SK-N-SH treated with all-trans-retinoic acid at 6 μM for 48 hours (cell line): ENCODE measurements around the gene CRAMP1.
A peak's percentile ranks its signal among the peaks of the same experiment; 100 is the strongest.

Source experiments
- ATAC-seq: fragments of 200-7000 bp; cut with Tn5 transposase; 3 replicates; pipeline ENCODE4 v1.9.1; 2020; ENCODE audit warnings: mild to moderate bottlenecking, moderate library complexity
- ARNTL ChIP-seq: fragments of 450-650 bp; formaldehyde crosslinking; IDR thresholded peaks from 2 replicates; pipeline ENCODE4 v1.5.0; 2020; ENCODE audit warnings: low read depth, mild to moderate bottlenecking, moderate library complexity, borderline replicate concordance
- BACH2 ChIP-seq: fragments of 250-450 bp; sonication (Bioruptor Pico); IDR thresholded peaks from 2 replicates; pipeline ENCODE4 v1.9.0; 2021; ENCODE audit warnings: mild to moderate bottlenecking, borderline replicate concordance
- CREB5 ChIP-seq: fragments of 250-450 bp; sonication (Bioruptor Pico); IDR thresholded peaks from 2 replicates; pipeline ENCODE4 v1.5.1; 2020; ENCODE audit warnings: low read depth, mild to moderate bottlenecking, moderate library complexity
- CSRNP3 ChIP-seq: fragments of 250-450 bp; sonication (Bioruptor Pico); IDR thresholded peaks from 2 replicates; pipeline ENCODE4 v1.5.1; 2021; ENCODE audit warnings: mild to moderate bottlenecking, moderate library complexity
- ESRRG ChIP-seq: fragments of 250-450 bp; sonication (Bioruptor Pico); IDR thresholded peaks from 2 replicates; pipeline ENCODE4 v1.6.1; 2021; ENCODE audit warnings: mild to moderate bottlenecking
- GLIS3 ChIP-seq: fragments of 250-450 bp; sonication (Bioruptor Pico); IDR thresholded peaks from 2 replicates; pipeline ENCODE4 v1.5.0; 2020; ENCODE audit warnings: mild to moderate bottlenecking, moderate library complexity
- ISL1 ChIP-seq: fragments of 250-450 bp; sonication (Bioruptor Pico); IDR thresholded peaks from 2 replicates; pipeline ENCODE4 v2.1.2; 2022; ENCODE audit warnings: mild to moderate bottlenecking, moderate library complexity
- OSR1 ChIP-seq: fragments of 250-450 bp; sonication (Bioruptor Pico); IDR thresholded peaks from 2 replicates; pipeline ENCODE4 v1.8.0; 2022; ENCODE audit warnings: moderate library complexity, mild to moderate bottlenecking, inconsistent platforms
- RARB ChIP-seq: fragments of 250-450 bp; sonication (Bioruptor Pico); IDR thresholded peaks from 2 replicates; pipeline ENCODE4 v1.8.0; 2021; ENCODE audit warnings: mild to moderate bottlenecking, moderate library complexity
- TSHZ2 ChIP-seq: fragments of 250-450 bp; sonication (Bioruptor Pico); IDR thresholded peaks from 2 replicates; pipeline ENCODE4 v1.5.0; 2020; ENCODE audit warnings: mild to moderate bottlenecking, moderate library complexity
- ZC3H10 ChIP-seq: fragments of 250-450 bp; sonication (Bioruptor Pico); IDR thresholded peaks from 2 replicates; pipeline ENCODE4 v1.5.1; 2021; ENCODE audit warnings: mild to moderate bottlenecking, moderate library complexity
- ZFP3 ChIP-seq: fragments of 250-450 bp; sonication (Bioruptor Pico); IDR thresholded peaks from 2 replicates; pipeline ENCODE4 v1.5.0; 2020; ENCODE audit warnings: mild to moderate bottlenecking, moderate library complexity
- ZFP30 ChIP-seq: fragments of 450-650 bp; formaldehyde crosslinking; IDR thresholded peaks from 2 replicates; pipeline ENCODE4 v1.5.0; 2022; ENCODE audit warnings: mild to moderate bottlenecking, moderate library complexity
- TF ChIP-seq, protein P1 (sequence below): fragments of 250-450 bp; sonication (Bioruptor Pico); IDR thresholded peaks from 2 replicates; pipeline ENCODE4 v1.8.0; 2021; ENCODE audit warnings: low read depth, mild to moderate bottlenecking, moderate library complexity, borderline replicate concordance

CRAMP1 gene

DNA sequence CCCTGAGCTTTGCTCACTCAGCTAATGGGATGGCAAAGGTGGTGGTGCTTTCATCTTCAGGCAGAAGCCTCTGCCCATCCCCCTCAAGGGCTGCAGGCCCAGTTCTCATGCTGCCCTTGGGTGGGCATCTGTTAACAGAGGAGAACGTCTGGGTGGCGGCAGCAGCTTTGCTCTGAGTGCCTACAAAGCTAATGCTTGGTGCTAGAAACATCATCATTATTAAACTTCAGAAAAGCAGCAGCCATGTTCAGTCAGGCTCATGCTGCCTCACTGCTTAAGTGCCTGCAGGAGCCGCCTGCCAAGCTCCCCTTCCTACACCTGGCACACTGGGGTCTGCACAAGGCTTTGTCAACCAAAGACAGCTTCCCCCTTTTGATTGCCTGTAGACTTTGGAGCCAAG lies 88.1 kb downstream of the CRAMP1 start (continued):
- TF ChIP-seq, protein P1, sequence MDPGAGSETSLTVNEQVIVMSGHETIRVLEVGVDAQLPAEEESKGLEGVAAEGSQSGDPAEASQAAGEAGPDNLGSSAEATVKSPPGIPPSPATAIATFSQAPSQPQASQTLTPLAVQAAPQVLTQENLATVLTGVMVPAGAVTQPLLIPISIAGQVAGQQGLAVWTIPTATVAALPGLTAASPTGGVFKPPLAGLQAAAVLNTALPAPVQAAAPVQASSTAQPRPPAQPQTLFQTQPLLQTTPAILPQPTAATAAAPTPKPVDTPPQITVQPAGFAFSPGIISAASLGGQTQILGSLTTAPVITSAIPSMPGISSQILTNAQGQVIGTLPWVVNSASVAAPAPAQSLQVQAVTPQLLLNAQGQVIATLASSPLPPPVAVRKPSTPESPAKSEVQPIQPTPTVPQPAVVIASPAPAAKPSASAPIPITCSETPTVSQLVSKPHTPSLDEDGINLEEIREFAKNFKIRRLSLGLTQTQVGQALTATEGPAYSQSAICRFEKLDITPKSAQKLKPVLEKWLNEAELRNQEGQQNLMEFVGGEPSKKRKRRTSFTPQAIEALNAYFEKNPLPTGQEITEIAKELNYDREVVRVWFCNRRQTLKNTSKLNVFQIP (CRISPR knock-in tag), result no peak
- no peak for TF ChIP-seq RARB
- TF ChIP-seq GLIS3 (CRISPR knock-in tag), result no peak
- TF ChIP-seq OSR1 (CRISPR knock-in tag), result no peak
- no peak for TF ChIP-seq ZFP30 (CRISPR knock-in tag)
- TF ChIP-seq BACH2, result no peak

- no peak for TF ChIP-seq CSRNP3 (CRISPR knock-in tag)
- no peak for TF ChIP-seq ISL1 (CRISPR knock-in tag)
- no peak for TF ChIP-seq CREB5 (CRISPR knock-in tag)
- TF ChIP-seq ARNTL (CRISPR knock-in tag), result no peak
- TF ChIP-seq ZC3H10, result no peak
- no peak for TF ChIP-seq RARB
- no peak for TF ChIP-seq ZFP30 (CRISPR knock-in tag)
- ATAC-seq, result no peak
These were observed 89.2 kb downstream of the CRAMP1 start for GRCh38 chr16:1701216-1701878.

DNA sequence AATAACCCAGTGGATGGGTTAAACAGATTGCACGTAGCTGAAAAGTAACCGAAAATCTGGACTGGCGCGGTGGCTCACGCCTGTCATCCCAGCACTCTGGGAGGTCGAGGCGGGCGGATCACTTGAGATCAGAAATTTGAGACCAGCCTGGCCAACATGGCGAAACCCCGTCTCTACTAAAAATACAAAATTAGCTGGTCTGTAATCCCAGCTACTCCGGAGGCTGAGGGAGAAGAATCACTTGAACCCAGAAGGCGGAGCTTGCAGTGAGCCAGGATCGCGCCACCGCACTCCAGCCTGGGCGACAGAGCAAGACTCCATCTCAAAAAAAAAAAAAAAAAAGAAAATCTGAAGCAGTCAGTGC lies 93.1 kb downstream of the CRAMP1 start:
- ATAC-seq, result peak; percentile 51

- TF ChIP-seq ESRRG (CRISPR knock-in tag) (0 out of 2 replicates have a peak, but pooled peaks have one; percentile 44), ZFP3 (CRISPR knock-in tag) (peak; percentile 85), TSHZ2 (CRISPR knock-in tag) (0 out of 2 replicates have a peak, but pooled peaks have one; percentile 12), CSRNP3 (CRISPR knock-in tag) (peak; percentile 53; the same call in 1 of the 2 replicates), CREB5 (CRISPR knock-in tag) (no peak), GLIS3 (CRISPR knock-in tag) (peak; percentile 79; the same call in 1 of the 2 replicates)
- TF ChIP-seq, protein P1 (CRISPR knock-in tag), result no peak
- TF ChIP-seq, all 23 proteins: peak for 5
- ATAC-seq, result peak; percentile 81
These were observed 93.7 kb downstream of the CRAMP1 start, which contains the start of gene MAPK8IP3 for GRCh38 chr16:1705688-1706385. MAPK8IP3 (plus strand) TSS chr16:1706195; CDS start chr16:1706340, 145 bp downstream.
